Endothelial cell of umbilical vein (primary cell): ENCODE results near the gene EMD.

ENCODE experiments used
- CTCF ChIP-seq, 2 donors: IDR thresholded peaks; 1 replicate in 1 of 2; 2 replicates in 1 of 2; pipeline ENCODE4 v1.5.1; 2011; ENCODE audit warnings: low read length in 2 of 2, mild to moderate bottlenecking in 2 of 2, moderate library complexity in 2 of 2, control low read depth in 1 of 2, inconsistent platforms in 1 of 2, low read depth in 1 of 2; ENCODE audit not compliant: insufficient read depth in 1 of 2; ENCODE audit errors: extremely low read depth in 1 of 2
- GATA2 ChIP-seq: IDR thresholded peaks from 2 replicates; pipeline ENCODE4 v1.7.0; 2011; ENCODE audit warnings: low read depth, mild to moderate bottlenecking, moderate library complexity, mixed read lengths, low read length; ENCODE audit not compliant: insufficient read length, insufficient read depth
- MYC ChIP-seq: IDR thresholded peaks from one replicate; pipeline ENCODE4 v1.6.1; 2011; ENCODE audit warnings: mild to moderate bottlenecking, low read depth, low read length
- POLR2A ChIP-seq: IDR thresholded peaks from 2 replicates; pipeline ENCODE4 v1.6.1; 2012; ENCODE audit warnings: low read depth, mild to moderate bottlenecking, control low read depth, low read length

GRCh38 chrX:154429711-154430110 is 50.6 kb downstream of the EMD start:
- TF ChIP-seq CTCF (IDR thresholded peaks at IDR 0.05; ENCODE audit: extremely low read depth in 1 of 2, insufficient read depth in 1 of 2, low read depth in 1 of 2, low read length in 2 of 2) (no peak), GATA2 (no peak), MYC (no peak), POLR2A (no peak)
